ENCODE measurements around the gene CDH5.

CDH5 gene

DNA sequence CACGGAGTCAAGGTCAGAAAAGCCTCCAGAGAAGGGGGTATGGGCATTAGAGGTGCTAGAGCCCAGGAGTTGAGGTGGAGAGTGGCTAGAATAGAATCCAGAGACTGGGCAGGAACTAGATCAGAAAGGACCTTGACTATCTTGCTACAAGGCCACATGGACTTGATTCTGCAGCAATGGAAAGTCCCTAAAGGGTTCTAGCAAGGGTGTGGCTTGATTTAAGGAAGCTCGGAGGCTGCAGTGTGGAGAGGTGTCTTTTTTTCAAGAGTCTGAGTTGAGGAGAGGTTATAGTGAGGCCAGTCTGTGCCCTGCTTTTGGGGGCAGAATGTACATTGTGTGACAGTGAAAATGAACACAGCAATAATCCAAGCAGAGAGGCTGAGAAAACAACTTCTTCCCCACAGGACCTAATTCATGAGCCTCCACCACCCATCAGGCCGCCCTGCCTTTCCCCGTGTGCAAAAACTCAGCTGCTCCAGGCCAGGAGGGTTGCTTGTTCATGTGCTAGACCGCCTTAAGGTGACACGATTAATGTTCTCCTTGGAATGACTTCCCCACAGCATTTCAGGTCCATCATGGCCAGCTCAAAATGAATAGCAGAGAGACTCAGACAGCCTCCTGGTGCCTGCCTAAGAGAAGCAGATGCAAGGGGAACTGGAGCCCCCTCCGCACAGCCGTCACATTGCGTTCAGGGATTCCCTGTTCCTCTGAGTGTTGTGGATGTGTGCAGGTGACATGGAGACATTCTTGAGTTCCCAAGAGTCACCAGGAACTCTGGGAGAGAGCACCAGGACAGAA lies 51.9 kb downstream of the CDH5 start:
- no peak for DNase-seq (ENCODE audit: low read depth)

DNA sequence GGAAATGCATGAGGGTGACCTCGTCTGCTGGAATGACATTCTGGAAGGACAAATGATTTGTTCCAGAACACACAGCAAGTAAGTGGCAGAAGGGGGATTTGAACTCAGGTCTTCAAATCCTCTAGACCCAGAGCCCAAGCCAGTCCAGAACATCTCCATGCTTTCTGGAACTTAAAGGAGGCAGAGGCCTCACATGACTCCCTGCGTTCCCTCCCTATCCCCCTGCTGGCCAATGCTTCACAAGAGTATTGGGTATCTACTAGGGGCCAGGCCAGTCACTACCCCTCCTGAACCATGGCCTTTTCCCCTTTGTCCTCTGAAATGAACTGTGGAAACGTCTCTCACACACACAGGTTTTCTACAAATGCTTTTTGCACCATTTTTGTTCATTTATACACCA lies 53.0 kb downstream of the CDH5 start:
- no peak for DNase-seq (ENCODE audit: low read depth)

DNA sequence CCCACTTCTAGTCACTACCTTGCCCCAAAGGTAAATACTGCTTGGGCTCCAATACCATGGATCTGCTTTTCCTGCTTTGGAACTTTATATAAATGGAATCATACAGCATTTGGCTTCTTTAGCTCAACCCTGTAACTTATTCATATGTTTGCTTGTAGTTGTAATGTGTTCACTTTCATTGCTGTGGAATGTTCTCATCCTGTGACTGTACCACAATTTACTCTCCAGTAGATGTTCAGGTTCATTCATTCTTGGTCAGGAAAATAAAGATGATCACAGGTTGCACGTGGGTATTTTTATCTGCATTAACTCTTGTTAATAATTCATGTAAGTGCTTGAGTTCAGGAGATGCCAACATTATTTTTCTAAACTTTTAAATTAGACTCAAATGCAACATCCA lies 53.9 kb downstream of the CDH5 start:
- DNase-seq (ENCODE audit: low read depth) = no peak

DNA sequence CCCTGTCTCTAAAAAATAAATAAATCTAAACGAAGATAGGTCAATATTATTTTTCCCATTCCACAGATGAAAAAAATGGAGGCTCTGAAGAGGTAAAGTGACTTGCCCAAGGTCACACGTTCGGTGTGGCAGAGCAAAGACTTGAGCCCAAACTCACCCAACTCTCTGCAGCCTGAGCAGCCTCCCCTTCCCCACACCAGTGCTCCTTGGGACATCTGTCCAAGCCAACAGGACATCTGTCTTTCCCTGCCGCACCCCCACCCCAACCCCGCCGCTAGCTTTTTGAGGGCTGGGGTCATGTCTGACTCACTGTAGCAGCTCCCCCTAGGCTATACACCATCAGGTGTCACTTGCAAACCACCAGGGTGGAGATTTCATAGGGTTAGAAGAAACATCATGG lies 55.4 kb downstream of the CDH5 start:
- DNase-seq (ENCODE audit: low read depth) = no peak

DNA sequence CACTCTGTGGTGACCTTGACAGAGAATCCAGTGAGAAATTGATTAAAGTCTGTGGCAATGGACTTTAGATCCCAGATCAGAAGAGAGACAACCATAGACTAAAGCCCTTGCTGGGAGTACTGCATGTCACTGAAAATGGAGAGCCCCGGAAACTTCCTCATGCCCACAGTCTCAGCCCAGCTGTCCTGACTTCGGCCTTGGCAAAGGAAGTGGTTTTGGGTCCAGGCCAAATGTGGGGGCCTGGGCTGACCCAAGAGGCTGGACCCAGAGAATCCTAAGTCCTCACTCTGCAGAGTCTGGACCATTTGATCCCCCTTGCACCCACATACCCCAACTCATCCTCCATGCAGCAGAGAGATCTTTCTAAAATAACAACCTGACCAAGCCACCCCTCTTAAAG lies 55.9 kb downstream of the CDH5 start:
- DNase-seq (ENCODE audit: low read depth) = no peak

DNA sequence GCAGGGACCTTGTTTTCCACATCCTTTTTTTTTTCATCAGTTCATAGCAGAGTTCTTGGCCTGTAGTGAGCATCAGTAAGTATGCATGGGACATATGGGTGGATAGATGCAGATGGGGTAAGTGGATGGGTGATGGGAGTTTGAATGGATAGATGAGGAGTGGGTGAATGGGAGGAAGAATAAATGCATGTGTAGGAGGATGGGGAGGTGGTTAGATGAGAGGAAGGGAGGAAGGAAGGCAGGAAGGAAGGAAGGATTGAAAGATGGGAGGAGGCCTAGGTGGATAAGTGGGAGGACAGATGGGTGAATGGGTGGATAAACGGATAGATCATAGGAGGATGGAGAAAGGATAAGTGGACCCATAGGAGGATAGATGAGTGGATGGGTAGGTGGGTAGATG lies 56.7 kb downstream of the CDH5 start:
- DNase-seq (ENCODE audit: low read depth) = no peak

DNA sequence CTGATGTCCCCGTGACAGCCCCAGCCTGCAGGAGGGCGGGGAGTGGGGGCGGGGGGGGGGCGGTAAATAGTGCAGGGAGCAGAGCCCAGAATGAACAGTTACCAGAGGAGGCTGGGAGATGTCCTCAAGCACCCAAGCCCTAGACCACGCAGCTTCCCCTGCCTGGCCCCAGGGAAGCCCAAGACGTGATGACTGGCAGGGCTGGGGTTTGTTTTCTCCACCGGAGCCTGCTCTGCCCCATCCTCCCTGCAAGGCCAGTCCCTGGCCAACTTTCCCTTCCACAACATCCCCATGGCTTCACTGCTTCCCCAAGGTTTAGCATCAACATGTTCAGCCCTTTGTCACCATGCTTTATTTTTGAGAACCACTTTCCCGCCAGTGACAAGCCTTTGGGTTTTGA lies 59.2 kb downstream of the CDH5 start:
- DNase-seq (ENCODE audit: low read depth) = no peak

DNA sequence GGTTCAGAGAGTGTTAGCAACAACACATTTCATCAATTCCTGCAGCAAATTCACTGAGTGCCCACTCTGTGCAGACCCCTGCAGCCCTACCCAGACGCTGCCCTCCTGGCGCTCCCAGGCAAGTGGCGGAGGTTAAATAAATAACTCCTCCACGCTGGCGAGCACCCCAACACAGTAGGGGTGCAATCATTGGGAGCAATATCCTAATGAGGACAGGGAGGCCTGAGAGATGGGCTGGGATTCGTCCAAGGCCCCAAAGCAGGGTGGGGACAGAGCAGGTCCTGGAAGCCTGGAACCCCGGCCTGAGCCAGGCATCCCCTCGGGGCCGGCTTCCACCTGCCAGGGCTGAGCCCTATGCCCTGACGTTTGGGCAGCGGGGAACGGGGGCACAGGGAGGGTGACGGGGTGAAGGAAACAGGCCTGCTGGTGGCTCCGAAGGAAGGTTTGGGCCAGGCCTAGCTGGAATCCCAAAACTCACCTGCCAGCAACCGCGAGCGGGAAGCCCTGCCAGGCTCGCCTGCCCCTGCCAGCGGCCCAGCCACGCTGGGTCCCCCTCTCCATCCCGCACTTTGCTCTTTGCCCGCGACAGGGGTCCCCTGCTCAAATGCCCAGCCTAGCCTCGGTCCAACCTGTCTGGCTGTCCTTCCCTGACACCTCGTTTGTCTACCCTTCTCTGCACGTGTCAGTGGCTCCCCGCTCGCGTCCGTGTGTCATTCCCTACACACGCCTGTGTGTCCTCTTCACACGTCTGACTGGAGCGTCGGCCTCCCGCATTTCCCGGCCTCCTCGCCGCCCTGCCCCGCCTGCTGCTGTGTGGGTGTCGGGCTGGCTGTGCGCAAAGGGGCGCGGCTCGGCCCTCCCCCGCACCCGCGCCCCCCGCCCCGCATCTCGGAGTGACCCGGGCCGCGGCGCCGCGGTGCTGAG lies 59.9 kb downstream of the CDH5 start:
- DNase-seq (ENCODE audit: low read depth) = no peak

DNA sequence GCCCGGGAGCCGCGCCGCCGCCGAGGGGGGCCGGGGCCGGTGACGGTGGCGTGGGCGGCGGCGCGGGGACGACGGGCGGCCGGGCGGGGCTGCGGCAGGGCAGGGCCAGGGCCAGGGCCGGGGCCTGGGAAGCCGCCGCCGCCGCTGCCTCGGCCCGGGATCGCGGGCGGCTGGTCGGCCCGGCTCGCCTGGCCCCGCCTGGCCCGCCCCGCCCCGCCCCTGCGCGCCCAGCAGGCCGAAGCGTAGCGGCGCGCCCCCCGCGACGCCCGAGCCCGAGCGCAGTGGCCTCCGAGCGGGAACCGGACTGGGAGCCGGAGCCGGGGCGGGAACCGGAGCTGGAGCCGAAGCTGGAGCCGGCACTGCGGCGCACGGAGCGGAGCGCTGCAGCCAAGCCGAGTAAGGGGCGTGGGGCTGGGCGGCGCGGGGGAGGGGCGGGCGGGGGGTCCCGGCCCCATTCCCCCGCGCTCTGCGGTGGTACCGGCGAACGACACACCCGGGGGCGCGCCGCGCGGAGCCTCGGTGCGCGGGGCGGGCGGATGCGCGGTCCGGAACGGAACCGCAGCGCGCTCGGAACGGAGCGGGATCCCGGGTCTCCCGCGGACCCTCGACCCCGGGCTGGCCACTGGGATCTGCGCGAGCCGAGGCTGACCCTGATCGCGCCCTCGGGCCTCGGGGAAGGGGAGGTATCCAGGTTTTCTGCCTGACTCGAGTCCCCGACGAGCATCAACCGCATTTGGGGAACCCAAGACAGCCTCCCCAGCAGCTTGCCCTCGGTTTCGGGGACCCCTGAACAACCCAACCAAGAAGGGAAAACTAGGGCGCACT lies 60.8 kb downstream of the CDH5 start, which contains the start of gene BEAN1:
Gene BEAN1 (plus strand): TSS at position 260 of the 825 bp plus-strand sequence. CDS start 10,382 bp downstream, outside the sequence.
- no peak for DNase-seq (ENCODE audit: low read depth)

DNA sequence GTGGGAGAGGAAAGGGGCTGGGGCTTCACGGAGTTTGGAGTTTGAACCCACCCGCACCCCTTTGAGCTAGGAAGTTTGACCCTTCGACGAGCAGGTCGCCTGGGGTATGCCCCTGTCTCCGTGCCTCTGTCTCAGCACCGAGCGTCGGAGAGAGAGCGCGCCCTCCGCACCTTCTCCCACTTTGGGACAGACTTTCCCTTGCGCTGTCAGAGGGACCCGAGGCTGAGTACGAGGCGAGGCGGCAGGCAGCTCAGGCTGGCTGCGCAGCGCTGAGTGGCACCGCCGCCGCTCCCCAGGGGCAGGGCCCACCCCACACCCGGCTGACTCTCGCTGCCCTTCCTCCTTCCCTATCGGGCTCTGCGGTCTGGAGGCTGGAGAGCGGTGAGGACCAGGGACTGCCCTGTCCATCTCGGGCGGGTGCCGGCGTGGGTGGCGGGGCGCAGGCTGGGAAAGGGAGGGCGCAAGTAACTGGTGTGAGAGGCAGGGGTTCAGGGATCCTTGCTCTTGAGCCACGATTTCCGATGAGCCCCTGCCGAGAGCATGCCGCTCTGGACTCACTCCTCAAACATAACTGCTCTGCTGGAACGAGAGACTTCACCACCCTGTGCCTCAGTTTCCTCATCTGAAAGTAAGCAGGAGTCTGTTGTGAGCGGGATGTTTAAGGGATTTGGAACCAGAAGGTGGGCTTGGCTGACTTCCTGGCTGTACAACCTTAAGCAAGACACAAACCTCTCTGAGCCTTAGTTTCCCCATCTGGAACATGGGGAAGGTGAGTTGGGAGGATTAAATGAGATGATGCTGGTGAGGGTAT lies 61.6 kb downstream of the CDH5 start:
- DNase-seq (ENCODE audit: low read depth) = no peak

DNA sequence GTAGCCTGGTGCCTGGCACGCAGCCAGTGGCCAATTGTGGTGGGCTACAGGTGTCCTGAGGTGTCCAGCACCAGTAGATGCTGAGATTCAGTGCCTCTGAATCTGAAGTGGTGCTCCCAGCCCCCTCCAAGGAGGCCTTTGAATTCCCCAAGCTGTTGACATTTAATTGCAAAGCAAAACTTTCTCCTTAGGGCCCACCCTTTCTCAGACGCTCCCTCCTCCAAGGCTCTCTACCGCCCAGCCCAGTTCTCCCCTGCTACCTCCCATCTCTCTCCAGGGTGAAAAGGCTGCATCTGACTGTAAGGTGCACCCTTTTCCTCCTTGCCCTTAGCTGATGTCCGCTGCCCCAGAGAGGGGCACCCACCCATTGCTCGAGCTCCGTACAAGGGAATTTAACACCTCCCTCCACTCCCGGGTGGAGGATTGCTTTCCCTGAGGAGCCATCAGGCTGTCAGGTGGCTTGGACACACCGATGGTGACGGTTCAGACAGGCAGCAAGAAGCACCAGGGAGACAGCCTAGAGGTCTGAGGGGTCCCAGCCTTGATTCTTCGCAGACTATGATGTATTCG lies 62.3 kb downstream of the CDH5 start:
- DNase-seq (ENCODE audit: low read depth) = no peak

DNA sequence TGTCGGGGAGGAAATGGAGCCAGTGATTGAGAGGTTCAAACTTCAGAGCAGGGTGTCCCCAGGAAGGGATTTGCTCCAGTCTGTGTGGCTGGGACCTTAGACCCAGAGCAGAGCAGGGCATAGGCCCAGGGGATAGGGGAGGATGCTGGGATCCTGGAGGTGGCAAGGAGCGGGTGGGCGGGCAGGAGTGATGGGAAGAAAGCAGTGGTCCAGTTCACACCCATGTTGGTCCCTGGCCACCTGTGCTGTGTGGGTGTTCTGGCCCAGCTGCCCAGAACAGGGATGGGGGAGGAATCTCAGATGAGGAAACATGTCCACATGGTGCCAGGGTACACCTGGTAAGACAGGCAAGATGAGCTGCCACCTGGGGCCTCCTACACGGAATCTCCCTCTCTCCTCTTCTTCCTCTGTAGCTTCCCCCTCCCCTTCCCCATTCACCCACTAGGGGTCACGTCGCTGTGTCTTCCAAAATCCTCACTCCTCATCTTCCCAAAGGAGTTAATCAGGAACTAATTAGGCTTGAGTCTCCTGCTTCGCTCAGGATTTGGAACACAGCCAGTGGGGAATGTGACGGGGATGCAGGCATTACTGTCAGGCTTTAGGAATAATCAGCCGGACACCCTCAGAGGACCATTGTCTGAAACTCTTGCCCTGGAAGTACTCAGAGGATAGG lies 62.9 kb downstream of the CDH5 start:
- DNase-seq (ENCODE audit: low read depth) = no peak

DNA sequence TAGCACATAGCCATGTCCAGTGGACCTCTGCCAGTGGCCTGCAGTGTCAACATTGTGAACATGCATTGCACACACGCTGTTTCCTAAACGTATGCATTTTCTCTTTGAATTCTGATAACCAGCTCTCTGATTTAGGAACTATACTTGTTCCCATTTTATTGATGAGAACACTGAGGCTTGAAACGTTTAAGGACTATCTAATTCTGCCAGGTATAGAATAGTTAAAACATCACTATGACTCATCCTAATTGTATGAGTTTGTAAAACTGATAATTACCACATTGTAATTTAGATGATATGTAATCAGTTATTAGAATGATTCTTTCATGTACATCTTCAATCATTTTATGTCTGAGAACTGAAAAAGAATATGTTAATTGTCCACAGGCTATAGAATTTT lies 63.7 kb downstream of the CDH5 start:
- DNase-seq (ENCODE audit: low read depth) = no peak

DNA sequence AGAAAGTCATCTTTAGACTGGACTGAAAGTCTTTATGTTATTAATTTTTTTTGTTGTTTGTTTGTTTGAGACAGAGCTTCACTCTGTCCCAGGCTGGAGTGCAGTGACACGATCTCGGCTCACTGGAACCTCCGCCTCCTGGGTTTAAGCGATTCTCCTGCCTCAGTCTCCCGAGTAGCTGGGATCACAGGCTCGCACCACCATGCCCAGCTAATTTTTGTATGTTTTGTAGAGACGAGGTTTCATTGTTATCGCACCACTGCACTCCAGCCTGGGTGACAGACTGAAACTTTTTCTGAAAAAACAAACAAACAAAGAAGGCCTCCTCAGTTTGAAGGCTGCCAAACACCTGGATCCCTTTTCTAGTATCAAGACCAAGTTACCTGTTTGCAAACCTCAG lies 65.3 kb downstream of the CDH5 start:
- DNase-seq (ENCODE audit: low read depth) = no peak

DNA sequence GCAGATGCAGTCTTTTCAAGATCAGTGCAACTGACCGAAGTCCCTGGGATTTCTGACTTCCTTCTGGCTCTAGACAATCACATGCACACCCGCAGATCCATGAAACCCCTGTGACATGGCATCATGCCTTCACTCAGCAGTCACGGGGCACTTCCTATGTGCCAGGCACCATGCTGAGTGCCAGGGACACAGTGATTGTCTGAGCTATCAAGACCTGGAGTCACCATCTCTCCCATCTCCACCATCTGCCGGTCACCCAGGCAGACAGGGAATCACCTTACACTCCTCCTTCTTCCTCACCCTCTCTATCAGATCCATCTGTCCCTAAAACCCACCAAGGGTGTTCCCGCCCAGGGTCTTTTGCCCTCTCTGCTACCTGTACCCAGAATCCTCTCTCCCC lies 65.9 kb downstream of the CDH5 start:
- DNase-seq (ENCODE audit: low read depth) = no peak

DNA sequence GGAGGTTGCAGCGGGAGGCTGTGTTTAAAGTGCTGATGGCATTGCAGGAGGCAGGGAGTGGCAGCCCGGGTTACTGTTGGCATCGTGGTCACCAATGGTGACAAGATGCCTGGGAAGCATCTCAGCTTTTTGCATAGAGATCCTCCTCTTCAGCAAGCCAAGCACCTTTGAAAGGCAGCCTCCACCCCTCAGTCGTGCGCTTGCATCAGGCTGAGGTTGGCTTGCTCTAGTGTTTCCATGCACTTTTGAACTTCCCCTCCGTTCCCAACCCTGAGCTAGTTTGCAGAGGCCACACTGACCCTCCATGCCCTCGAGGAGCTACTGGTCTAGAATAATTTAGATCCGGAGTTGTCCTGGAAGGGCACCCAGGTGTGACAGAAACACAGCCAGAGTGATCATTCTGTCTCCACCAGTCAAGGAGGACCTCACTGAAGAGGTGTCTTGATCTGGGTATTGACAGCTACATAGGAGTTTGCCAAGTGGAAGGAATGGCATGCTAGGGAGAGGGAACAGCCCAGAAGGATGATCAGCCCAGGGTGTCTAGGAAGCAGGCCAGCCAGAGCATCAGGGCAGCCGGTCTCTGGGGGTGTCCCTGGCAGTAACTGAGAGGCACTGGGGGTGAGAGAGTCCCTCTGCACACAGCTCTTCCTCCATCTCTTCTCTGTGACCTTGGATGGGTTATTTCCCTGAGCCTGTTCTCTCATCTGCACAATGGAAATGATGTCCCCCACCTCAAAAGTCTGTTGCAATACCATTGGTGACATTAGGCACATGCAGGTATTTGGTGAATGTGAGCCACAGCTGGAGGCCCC lies 68.3 kb downstream of the CDH5 start:
- DNase-seq (ENCODE audit: low read depth) = no peak

DNA sequence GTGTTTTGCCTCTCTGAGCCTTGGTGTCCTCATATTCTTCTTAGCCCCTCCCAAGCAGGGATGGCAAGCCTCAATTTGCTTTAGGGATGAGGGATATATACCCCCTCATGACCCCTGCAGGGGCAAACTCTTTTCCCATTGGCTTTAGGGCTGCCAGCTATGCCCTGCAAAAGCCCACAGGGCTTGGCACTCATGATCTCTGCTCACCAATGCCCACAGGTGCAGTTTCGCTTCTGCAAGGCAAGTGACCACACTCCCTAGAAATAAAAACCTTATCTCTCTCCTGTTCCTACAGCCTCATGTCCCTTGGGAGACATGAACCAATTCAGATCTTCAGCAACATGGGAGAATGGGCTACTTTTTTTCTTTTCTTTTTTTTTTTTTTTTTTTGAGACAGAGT lies 69.4 kb downstream of the CDH5 start:
- no peak for DNase-seq (ENCODE audit: low read depth)

DNA sequence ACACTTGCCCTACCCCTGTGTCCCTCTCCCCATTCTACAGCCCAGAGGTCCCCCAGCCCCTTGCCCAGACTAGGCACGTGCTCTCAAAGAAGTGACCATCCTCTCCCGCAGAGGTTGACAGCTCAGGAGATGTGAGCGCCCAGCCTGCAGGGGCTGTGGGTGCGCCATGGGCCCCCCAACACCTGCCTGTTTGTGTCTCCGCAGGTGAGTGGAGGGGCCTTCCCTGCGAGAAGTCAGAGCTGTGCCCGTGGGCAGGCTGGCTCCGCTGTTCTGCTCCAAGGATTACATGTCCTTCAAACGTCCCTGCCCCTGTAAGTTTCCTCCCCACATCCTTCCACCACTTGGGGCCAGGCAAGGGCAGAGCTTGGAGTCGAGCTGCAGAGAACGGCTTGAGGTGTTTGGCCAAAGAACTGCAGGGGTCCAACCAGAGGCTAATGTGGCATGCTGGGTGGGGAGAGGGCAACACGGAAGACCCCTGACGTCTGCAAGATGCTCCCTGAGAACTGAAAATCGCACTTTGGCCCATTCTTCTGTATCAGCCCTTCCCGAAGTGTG lies 71.0 kb downstream of the CDH5 start:
- no peak for DNase-seq (ENCODE audit: low read depth)

DNA sequence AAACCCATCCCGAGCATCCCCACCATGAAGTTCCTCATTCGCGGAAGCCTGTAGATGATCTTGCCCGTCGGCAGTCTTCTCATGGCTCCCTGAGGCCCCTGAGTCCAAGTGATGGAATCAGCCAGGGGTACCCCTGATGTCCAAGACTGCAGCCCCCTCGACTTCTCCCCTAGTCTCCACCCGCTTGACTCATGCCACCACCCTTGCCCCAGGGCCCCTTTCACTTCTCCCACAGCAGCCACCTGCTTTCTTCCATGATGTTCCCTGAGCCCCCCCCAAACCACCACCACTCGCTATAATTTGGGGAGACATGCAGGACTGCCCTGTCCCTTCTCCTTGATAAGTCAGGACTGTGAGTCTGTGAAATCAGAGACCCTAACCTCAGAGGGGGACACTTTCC lies 72.0 kb downstream of the CDH5 start:
- DNase-seq (ENCODE audit: low read depth) = no peak
